Endothelial cell of umbilical vein (primary cell): ENCODE measurements around the gene NDUFS8. TPM values are rescaled to one million over a fixed set of nuclear protein-coding genes. Genes with fewer than 3 reads are reported as not detected.

Experiments used
- BruUV-seq: library from RNA; stranded (reverse); fragments of 400-500 nt; replicated peaks from 2 replicates; lab custom pipeline; 2021; lab: Mats Ljungman, UMichigan
- CTCF ChIA-PET: fragments of 300-600, 350-600 bp; sonication (Branson Sonifier 250); formaldehyde crosslinking; loops from one replicate; lab custom pipeline; 2021; ENCODE audit warnings: antibody characterized with exemption, inconsistent platforms; lab: Charles Lee
- POLR2A ChIA-PET: fragments of 300-600, 350-600 bp; sonication (Branson Sonifier 250); formaldehyde crosslinking; loops from one replicate; lab custom pipeline; 2021; ENCODE audit warnings: antibody characterized with exemption, inconsistent platforms; lab: Charles Lee
- DNase-seq: peaks from one replicate; pipeline ENCODE4 v3.0.0-alpha.2; 2011; ENCODE audit warnings: low read depth, low spot score
- FAIRE-seq: peaks from 2 replicates; lab custom pipeline; 2011; peaks lifted over from hg19 to GRCh38; lab: Jason Lieb, UNC
- H2AFZ ChIP-seq: 2 replicates; pipeline ENCODE4 v1.6.0; 2012; ENCODE audit warnings: low read depth, low read length, control low read depth, inconsistent platforms
- H3K27ac ChIP-seq: 2 replicates; pipeline ENCODE4 v1.5.1; 2011; ENCODE audit warnings: low read depth, mild to moderate bottlenecking, control low read depth, low read length, moderate library complexity; ENCODE audit not compliant: insufficient read depth
- H3K27me3 ChIP-seq, 2 experiments: 2 replicates each; pipeline versions ENCODE4 v1.6.0 to v1.6.1; 2011; ENCODE audit warnings: low read length in 2 of 2, mixed read lengths in 1 of 2; ENCODE audit not compliant: control insufficient read depth in 2 of 2, insufficient read depth in 2 of 2
- H3K36me3 ChIP-seq, 2 experiments: 2 replicates in 1 of 2; 3 replicates in 1 of 2; pipeline ENCODE4 v1.5.1; 2011; ENCODE audit warnings: low read length in 2 of 2, mild to moderate bottlenecking in 1 of 2, moderate library complexity in 1 of 2; ENCODE audit not compliant: control insufficient read depth in 2 of 2, insufficient read depth in 2 of 2; ENCODE audit errors: extremely low read depth in 1 of 2
- H3K4me1 ChIP-seq: 3 replicates; pipeline ENCODE4 v1.5.1; 2011; ENCODE audit warnings: mild to moderate bottlenecking, low read length; ENCODE audit not compliant: control insufficient read depth, insufficient read depth; ENCODE audit errors: extremely low read depth
- H3K4me2 ChIP-seq: 2 replicates; pipeline ENCODE4 v1.6.1; 2011; ENCODE audit warnings: low read length, control low read depth, mixed read lengths; ENCODE audit not compliant: insufficient read depth
- H3K4me3 ChIP-seq, 3 experiments: fragments of 200-600 bp in 1 of 3; sonication (generic), shearing (Covaris generic) in 1 of 3; replicated peaks in 1 of 3; 2 replicates each; pipeline ENCODE4 v1.5.1; 2011 to 2016; ENCODE audit warnings: control low read depth in 3 of 3, low read length in 3 of 3, mild to moderate bottlenecking in 2 of 3, inconsistent platforms in 1 of 3, low read depth in 1 of 3, moderate library complexity in 1 of 3; ENCODE audit not compliant: insufficient read depth in 1 of 3
- H3K79me2 ChIP-seq: 2 replicates; pipeline ENCODE4 v1.6.0; 2012; ENCODE audit warnings: low read length, inconsistent platforms; ENCODE audit not compliant: control insufficient read depth, insufficient read depth
- H3K9ac ChIP-seq: replicated peaks from 2 replicates; pipeline ENCODE3; 2011; ENCODE audit warnings: low read length, control low read depth; ENCODE audit not compliant: insufficient read depth; ENCODE audit errors: extremely low read depth
- H3K9me1 ChIP-seq: replicated peaks from 3 replicates; pipeline ENCODE4 v1.6.0; 2011; ENCODE audit warnings: mild to moderate bottlenecking, low read length; ENCODE audit not compliant: control insufficient read depth, insufficient read depth; ENCODE audit errors: extremely low read depth
- H3K9me3 ChIP-seq: replicated peaks from 2 replicates; pipeline ENCODE4 v1.5.1; 2012; ENCODE audit warnings: low read length, inconsistent platforms; ENCODE audit not compliant: control insufficient read depth, insufficient read depth
- H4K20me1 ChIP-seq: replicated peaks from 2 replicates; pipeline ENCODE3; 2011; ENCODE audit warnings: mild to moderate bottlenecking, low read length; ENCODE audit not compliant: control insufficient read depth, insufficient read depth; ENCODE audit errors: extremely low read depth
- EZH2 ChIP-seq: IDR thresholded peaks from 2 replicates; pipeline ENCODE4 v1.6.1; 2012; ENCODE audit warnings: borderline replicate concordance, low read depth, mild to moderate bottlenecking, moderate library complexity, low read length, inconsistent platforms; ENCODE audit not compliant: severe bottlenecking
- FOS ChIP-seq: IDR thresholded peaks from 2 replicates; pipeline ENCODE4 v1.6.1; 2011; ENCODE audit warnings: mild to moderate bottlenecking, low read length, moderate library complexity, borderline replicate concordance; ENCODE audit not compliant: insufficient read depth
- GATA2 ChIP-seq: IDR thresholded peaks from 2 replicates; pipeline ENCODE4 v1.7.0; 2011; ENCODE audit warnings: low read depth, mild to moderate bottlenecking, moderate library complexity, mixed read lengths, low read length; ENCODE audit not compliant: insufficient read length, insufficient read depth
- JUN ChIP-seq: IDR thresholded peaks from 2 replicates; pipeline ENCODE4 v1.6.1; 2011; ENCODE audit warnings: borderline replicate concordance, low read depth; ENCODE audit not compliant: insufficient read length, insufficient read depth
- MYC ChIP-seq: IDR thresholded peaks from one replicate; pipeline ENCODE4 v1.6.1; 2011; ENCODE audit warnings: mild to moderate bottlenecking, low read depth, low read length
- POLR2AphosphoS5 ChIP-seq: IDR thresholded peaks from 2 replicates; pipeline ENCODE4 v1.6.1; 2012; ENCODE audit warnings: low read depth, mild to moderate bottlenecking, control low read depth, low read length, moderate library complexity; ENCODE audit not compliant: insufficient read depth
- dilution Hi-C: fragments of 300-500 bp; cut with MboI; formaldehyde crosslinking; loops from one replicate; pipeline ENCODE4 v1.15.0; 2019; ENCODE audit warnings: low sequenced_read_pairs; ENCODE audit not compliant: extremely low pct_ligation_motif_present
- intact Hi-C: fragments of 100-400 bp; cut with micrococcal nuclease; formaldehyde crosslinking; loops from one replicate; pipeline ENCODE4 v1.10.0; 2022
- polyA plus RNA-seq, 4 experiments: library from polyadenylated mRNA; depleted of rRNA in 3 of 4; stranded (reverse) in 3 of 4; unstranded in 1 of 4; fragments of >200 nt; gene quantifications; 2 replicates each; pipeline versions ENCODE4 v1.2.1 to v1.2.3, GENCODE V29; 2011 to 2012; ENCODE audit warnings: missing spikeins in 1 of 4
- total RNA-seq: library from RNA; stranded (reverse); gene quantifications from 2 replicates; pipeline ENCODE4 v1.2.3, GENCODE V29; 2021
- TF ChIP-seq, protein P1 (sequence below): IDR thresholded peaks from 2 replicates; pipeline ENCODE4 v1.6.1; 2011; ENCODE audit not compliant: insufficient read depth, insufficient read length

Gene NDUFS8
- total and polyA plus RNA-seq, 2 donors (not counting 3 experiments of a cell fraction or from before 2014, with no cell fraction given) = 166 to 170 TPM

GRCh38 chr11:68017980-68018729, 12.3 kb upstream of the NDUFS8 start:
- dilution Hi-C loops (no loop called here), intact Hi-C loops (no loop called here)
- no peaks in the 10 kb centered on the region for H3K27me3 ChIP-seq
- H3K9me3 ChIP-seq = no peaks in the 10 kb centered on the region
- no peak overlapping the region for H3K4me3 ChIP-seq
- TF ChIP-seq POLR2AphosphoS5 (no peak), JUN (no peak), FOS (no peak), GATA2 (no peak), MYC (no peak), EZH2 (no peak)
- TF ChIP-seq, protein P1, sequence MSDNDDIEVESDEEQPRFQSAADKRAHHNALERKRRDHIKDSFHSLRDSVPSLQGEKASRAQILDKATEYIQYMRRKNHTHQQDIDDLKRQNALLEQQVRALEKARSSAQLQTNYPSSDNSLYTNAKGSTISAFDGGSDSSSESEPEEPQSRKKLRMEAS = no peak
- FAIRE-seq (no peak), DNase-seq (no peak)
- no peak overlapping the region for H3K27ac ChIP-seq
- H3K9me1 ChIP-seq = no peaks in the 10 kb centered on the region
- peaks cover 7% of the 10 kb centered on the region for H3K4me1 ChIP-seq
- H2AFZ ChIP-seq = no peak overlapping the region
- no peaks in the 10 kb centered on the region for H3K36me3 ChIP-seq
- CTCF ChIA-PET = no interaction called here
- BruUV-seq = no TSS peak
- H3K9ac ChIP-seq = no peak overlapping the region
- POLR2A ChIA-PET = no interaction called here
- H4K20me1 ChIP-seq = no peaks in the 10 kb centered on the region
- no peak overlapping the region for H3K4me2 ChIP-seq
- no peaks in the 10 kb centered on the region for H3K79me2 ChIP-seq
